HepG2 (cell line): ENCODE data around the gene NUDT2. TPM values are rescaled to one million over a fixed set of nuclear protein-coding genes. Genes with fewer than 3 reads are reported as not detected.

Experiments
- GRHL1 ChIP-seq: sonication (generic); formaldehyde crosslinking; conservative IDR thresholded peaks from 2 replicates; pipeline ENCODE4 v1.8.0; 2022; ENCODE audit warnings: missing genetic modification reagents
- HNRNPL ChIP-seq: fragments of 200-400 bp; formaldehyde crosslinking; IDR thresholded peaks from 2 replicates; pipeline ENCODE4 v1.6.1; 2017; ENCODE audit warnings: mild to moderate bottlenecking, low read depth, low read length
- KDM6A ChIP-seq: IDR thresholded peaks from 2 replicates; pipeline ENCODE4 v1.6.1; 2016; ENCODE audit warnings: low read depth
- KLF12 ChIP-seq: sonication (generic); formaldehyde crosslinking; IDR thresholded peaks from 2 replicates; pipeline ENCODE4 v1.4.0; 2020; ENCODE audit warnings: missing genetic modification reagents, borderline replicate concordance
- MATR3 ChIP-seq: sonication (generic); formaldehyde crosslinking; IDR thresholded peaks from 2 replicates; pipeline ENCODE4 v1.4.0; 2020; ENCODE audit warnings: missing genetic modification reagents
- MBNL3 ChIP-seq: fragments of 250-450 bp; sonication (Bioruptor Pico); conservative IDR thresholded peaks from 2 replicates; pipeline ENCODE4 v1.8.0; 2022; ENCODE audit warnings: mild to moderate bottlenecking, inconsistent platforms
- MTA3 ChIP-seq: sonication (generic); formaldehyde crosslinking; IDR thresholded peaks from 2 replicates; pipeline ENCODE4 v1.4.0; 2020; ENCODE audit warnings: missing genetic modification reagents
- MTF1 ChIP-seq: sonication (generic); formaldehyde crosslinking; IDR thresholded peaks from 2 replicates; pipeline ENCODE4 v1.5.0; 2020; ENCODE audit warnings: missing genetic modification reagents
- NFRKB ChIP-seq: fragments of 450-650 bp; IDR thresholded peaks from 2 replicates; pipeline ENCODE4 v1.6.1; 2017
- PAF1 ChIP-seq: IDR thresholded peaks from 2 replicates; pipeline ENCODE4 v1.6.1; 2016; ENCODE audit warnings: missing genetic modification reagents, missing compliant biosample characterization
- PITX1 ChIP-seq: sonication (generic); formaldehyde crosslinking; IDR thresholded peaks from 2 replicates; pipeline ENCODE4 v1.5.1; 2020; ENCODE audit warnings: mild to moderate bottlenecking, missing genetic modification reagents
- SRY ChIP-seq: sonication (generic); formaldehyde crosslinking; IDR thresholded peaks from 2 replicates; pipeline ENCODE4 v1.8.0; 2022; ENCODE audit warnings: mild to moderate bottlenecking, missing genetic modification reagents
- ZBTB7A ChIP-seq: sonication (generic); formaldehyde crosslinking; IDR thresholded peaks from 2 replicates; pipeline ENCODE4 v1.8.0; 2022; ENCODE audit warnings: mild to moderate bottlenecking, missing genetic modification reagents
- ZC3H13 ChIP-seq: sonication (generic); formaldehyde crosslinking; IDR thresholded peaks from 2 replicates; pipeline ENCODE4 v1.8.1; 2023; ENCODE audit warnings: mild to moderate bottlenecking, missing genetic modification reagents, moderate library complexity
- ZFYVE20 ChIP-seq: sonication (generic); formaldehyde crosslinking; IDR thresholded peaks from 2 replicates; pipeline ENCODE4 v1.8.0; 2023; ENCODE audit warnings: low read depth, mild to moderate bottlenecking, moderate library complexity, missing genetic modification reagents, borderline replicate concordance
- ZNF263 ChIP-seq: sonication (generic); formaldehyde crosslinking; IDR thresholded peaks from 2 replicates; pipeline ENCODE4 v1.4.0; 2020; ENCODE audit warnings: missing genetic modification reagents
- ZNF264 ChIP-seq: sonication (generic); formaldehyde crosslinking; IDR thresholded peaks from 2 replicates; pipeline ENCODE4 v1.4.0; 2020; ENCODE audit warnings: missing genetic modification reagents
- ZNF775 ChIP-seq: sonication (generic); formaldehyde crosslinking; IDR thresholded peaks from 2 replicates; pipeline ENCODE4 v1.4.0; 2020; ENCODE audit warnings: missing genetic modification reagents, mild to moderate bottlenecking, moderate library complexity, borderline replicate concordance
- ZNF776 ChIP-seq: sonication (generic); formaldehyde crosslinking; IDR thresholded peaks from 2 replicates; pipeline ENCODE4 v1.4.0; 2020; ENCODE audit warnings: mild to moderate bottlenecking, missing genetic modification reagents
- polyA plus RNA-seq, 8 experiments: library from polyadenylated mRNA; depleted of rRNA in 3 of 8; stranded (reverse) in 7 of 8; unstranded in 1 of 8; fragments of >200 nt; fragmentation: Illumina TruSeq in 4 of 8; extraction: Trizol in 4 of 8; gene quantifications; 2 replicates each; pipeline versions ENCODE4 v1.2.1 to v1.2.3, GENCODE V29; 2011 to 2016; ENCODE audit warnings: low read depth in 4 of 8, missing spikeins in 1 of 8, mixed read lengths in 1 of 8; ENCODE audit not compliant: insufficient read depth in 1 of 8
- total RNA-seq, 5 experiments: library from RNA; depleted of rRNA; stranded (reverse); fragments of >200 nt; fragmentation: Illumina TruSeq; extraction: Trizol; gene quantifications; 2 replicates each; pipeline ENCODE4 v1.2.3, GENCODE V29; 2016; ENCODE audit warnings: low read depth in 1 of 5
- TF ChIP-seq, protein P1 (sequence below): sonication (generic); formaldehyde crosslinking; IDR thresholded peaks from 2 replicates; pipeline ENCODE4 v1.5.1; 2020; ENCODE audit warnings: mild to moderate bottlenecking, missing genetic modification reagents, borderline replicate concordance
- TF ChIP-seq, protein P2 (sequence below): sonication (generic); formaldehyde crosslinking; IDR thresholded peaks from 2 replicates; pipeline ENCODE4 v1.9.0; 2022; ENCODE audit warnings: missing genetic modification reagents, mild to moderate bottlenecking, borderline replicate concordance
- TF ChIP-seq, protein P3 (sequence below): sonication (generic); formaldehyde crosslinking; IDR thresholded peaks from 2 replicates; pipeline ENCODE4 v1.5.0; 2020; ENCODE audit warnings: missing genetic modification reagents
- TF ChIP-seq, protein P4 (sequence below), 2 experiments: fragments of 450-650 bp in 1 of 2; sonication (generic) in 1 of 2; formaldehyde crosslinking; IDR thresholded peaks; 2 replicates each; pipeline versions ENCODE4 v1.5.0 to v1.8.0; 2020 to 2022; ENCODE audit warnings: mild to moderate bottlenecking in 1 of 2, missing genetic modification reagents in 1 of 2

Gene NUDT2
- total and polyA plus RNA-seq, 2 of the 13 experiments (the other 11 are each of a cell fraction or from before 2014, with no cell fraction given) = 19.9 to 24.6 TPM

DNA sequence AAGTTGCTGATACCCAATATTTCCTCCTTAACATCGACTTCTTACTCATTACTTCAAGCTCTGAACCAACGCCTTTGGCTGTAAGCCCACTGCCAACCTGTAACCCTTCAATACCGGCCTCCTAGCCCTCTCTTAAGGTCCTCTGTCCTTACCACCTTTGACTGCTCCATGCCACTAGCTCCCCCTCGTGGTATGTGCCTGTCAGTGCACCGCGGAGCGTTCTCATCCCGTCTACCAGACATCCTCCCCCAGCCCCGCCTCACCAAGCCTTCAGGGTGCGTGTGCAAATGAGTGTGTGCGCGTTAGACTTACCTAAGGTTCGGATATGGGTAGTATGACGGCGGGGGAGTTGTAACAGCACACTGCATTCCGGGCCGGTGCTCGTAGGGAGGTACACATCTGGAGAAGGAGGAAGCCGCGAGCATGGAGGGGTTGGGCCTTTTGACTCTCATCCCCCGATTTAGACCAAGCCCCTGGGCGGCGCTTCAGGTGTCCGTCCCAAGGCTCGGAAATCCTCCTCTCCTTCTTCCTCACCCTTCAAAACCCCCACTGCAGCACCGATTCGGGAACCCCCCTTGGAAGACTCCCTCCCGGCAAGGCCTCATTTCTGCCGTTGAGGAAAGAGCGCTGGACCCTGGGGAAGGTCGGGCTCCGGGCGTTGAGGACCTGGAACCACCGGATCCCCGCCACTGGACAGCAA, 50.1 kb downstream of the NUDT2 start (continued):
- TF ChIP-seq, protein P1, sequence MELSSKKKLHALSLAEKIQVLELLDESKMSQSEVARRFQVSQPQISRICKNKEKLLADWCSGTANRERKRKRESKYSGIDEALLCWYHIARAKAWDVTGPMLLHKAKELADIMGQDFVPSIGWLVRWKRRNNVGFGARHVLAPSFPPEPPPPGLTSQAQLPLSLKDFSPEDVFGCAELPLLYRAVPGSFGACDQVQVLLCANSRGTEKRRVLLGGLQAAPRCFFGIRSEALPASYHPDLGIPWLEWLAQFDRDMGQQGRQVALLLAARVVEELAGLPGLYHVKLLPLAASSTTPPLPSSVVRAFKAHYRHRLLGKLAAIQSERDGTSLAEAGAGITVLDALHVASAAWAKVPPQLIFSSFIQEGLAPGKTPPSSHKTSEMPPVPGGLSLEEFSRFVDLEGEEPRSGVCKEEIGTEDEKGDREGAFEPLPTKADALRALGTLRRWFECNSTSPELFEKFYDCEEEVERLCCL (CRISPR knock-in tag) = no peak
- no peak for TF ChIP-seq MATR3 (CRISPR knock-in tag)
- TF ChIP-seq, protein P2, sequence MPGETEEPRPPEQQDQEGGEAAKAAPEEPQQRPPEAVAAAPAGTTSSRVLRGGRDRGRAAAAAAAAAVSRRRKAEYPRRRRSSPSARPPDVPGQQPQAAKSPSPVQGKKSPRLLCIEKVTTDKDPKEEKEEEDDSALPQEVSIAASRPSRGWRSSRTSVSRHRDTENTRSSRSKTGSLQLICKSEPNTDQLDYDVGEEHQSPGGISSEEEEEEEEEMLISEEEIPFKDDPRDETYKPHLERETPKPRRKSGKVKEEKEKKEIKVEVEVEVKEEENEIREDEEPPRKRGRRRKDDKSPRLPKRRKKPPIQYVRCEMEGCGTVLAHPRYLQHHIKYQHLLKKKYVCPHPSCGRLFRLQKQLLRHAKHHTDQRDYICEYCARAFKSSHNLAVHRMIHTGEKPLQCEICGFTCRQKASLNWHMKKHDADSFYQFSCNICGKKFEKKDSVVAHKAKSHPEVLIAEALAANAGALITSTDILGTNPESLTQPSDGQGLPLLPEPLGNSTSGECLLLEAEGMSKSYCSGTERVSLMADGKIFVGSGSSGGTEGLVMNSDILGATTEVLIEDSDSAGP (CRISPR knock-in tag) = peak; percentile 43; the same call in 1 of the 2 replicates
- TF ChIP-seq KLF12 = no peak
- no peak for TF ChIP-seq GRHL1 (CRISPR knock-in tag)
- TF ChIP-seq, protein P3, sequence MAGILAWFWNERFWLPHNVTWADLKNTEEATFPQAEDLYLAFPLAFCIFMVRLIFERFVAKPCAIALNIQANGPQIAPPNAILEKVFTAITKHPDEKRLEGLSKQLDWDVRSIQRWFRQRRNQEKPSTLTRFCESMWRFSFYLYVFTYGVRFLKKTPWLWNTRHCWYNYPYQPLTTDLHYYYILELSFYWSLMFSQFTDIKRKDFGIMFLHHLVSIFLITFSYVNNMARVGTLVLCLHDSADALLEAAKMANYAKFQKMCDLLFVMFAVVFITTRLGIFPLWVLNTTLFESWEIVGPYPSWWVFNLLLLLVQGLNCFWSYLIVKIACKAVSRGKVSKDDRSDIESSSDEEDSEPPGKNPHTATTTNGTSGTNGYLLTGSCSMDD (CRISPR knock-in tag) = no peak
- TF ChIP-seq NFRKB = no peak
- TF ChIP-seq MBNL3 (CRISPR knock-in tag) = no peak
- no peak for TF ChIP-seq ZFYVE20 (CRISPR knock-in tag)
- no peak for TF ChIP-seq ZNF263 (CRISPR knock-in tag)
- TF ChIP-seq MTF1 (CRISPR knock-in tag) = no peak
- TF ChIP-seq PITX1 (CRISPR knock-in tag) = no peak
- no peak for TF ChIP-seq PAF1 (CRISPR knock-in tag)
- TF ChIP-seq ZNF264 (CRISPR knock-in tag) = no peak
- no peak for TF ChIP-seq HNRNPL
- no peak for TF ChIP-seq SRY (CRISPR knock-in tag)
- no peak for TF ChIP-seq ZNF775
- no peak; the same call in 1 of the 2 replicates for TF ChIP-seq ZBTB7A (CRISPR knock-in tag)
- no peak for TF ChIP-seq ZC3H13 (CRISPR knock-in tag)
- TF ChIP-seq MTA3 (CRISPR knock-in tag) = no peak
- no peak for TF ChIP-seq ZNF776 (CRISPR knock-in tag)
- no peak for TF ChIP-seq KDM6A (CRISPR knock-in tag)
- TF ChIP-seq, protein P4, sequence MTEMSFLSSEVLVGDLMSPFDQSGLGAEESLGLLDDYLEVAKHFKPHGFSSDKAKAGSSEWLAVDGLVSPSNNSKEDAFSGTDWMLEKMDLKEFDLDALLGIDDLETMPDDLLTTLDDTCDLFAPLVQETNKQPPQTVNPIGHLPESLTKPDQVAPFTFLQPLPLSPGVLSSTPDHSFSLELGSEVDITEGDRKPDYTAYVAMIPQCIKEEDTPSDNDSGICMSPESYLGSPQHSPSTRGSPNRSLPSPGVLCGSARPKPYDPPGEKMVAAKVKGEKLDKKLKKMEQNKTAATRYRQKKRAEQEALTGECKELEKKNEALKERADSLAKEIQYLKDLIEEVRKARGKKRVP (CRISPR knock-in tag; IDR thresholded peaks at IDR 0.05) = 0 out of 4 replicates have a peak, but pooled peaks of 1 of the 2 experiments have one; percentile 17
